Stimulated activated CD8-positive, alpha-beta memory T cell treated with anti-CD3 and anti-CD28 coated beads, Interleukin-2, amount 100 ng/mL, for 1 hour (primary cell): ENCODE results near the gene FAM111B.

Source experiments
- DNase-seq, 2 donors: peaks; one replicate each; pipeline ENCODE4 v3.0.0-alpha.2; 2020; ENCODE audit warnings: low read depth in 2 of 2

The FAM111B gene

DNA sequence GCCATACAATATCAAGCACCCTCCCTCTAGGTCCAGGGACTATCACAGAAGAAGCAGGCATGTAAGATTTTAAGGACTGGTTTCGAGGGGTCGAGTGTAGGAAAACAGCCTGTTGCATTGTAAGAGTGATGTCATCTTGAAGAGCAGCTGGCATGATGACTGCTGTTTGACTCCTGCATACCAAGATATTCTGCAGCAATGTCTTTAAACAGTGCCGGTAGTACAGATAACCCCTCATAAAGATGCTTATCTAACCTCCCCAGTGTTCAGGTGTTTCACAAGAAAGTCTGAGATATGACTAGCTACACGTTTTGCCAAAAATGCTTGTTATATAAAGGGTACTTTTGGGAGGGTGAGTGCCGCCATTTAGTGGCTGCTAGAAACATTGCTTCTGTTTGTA lies 47.6 kb downstream of the FAM111B start:
- no peak for DNase-seq

DNA sequence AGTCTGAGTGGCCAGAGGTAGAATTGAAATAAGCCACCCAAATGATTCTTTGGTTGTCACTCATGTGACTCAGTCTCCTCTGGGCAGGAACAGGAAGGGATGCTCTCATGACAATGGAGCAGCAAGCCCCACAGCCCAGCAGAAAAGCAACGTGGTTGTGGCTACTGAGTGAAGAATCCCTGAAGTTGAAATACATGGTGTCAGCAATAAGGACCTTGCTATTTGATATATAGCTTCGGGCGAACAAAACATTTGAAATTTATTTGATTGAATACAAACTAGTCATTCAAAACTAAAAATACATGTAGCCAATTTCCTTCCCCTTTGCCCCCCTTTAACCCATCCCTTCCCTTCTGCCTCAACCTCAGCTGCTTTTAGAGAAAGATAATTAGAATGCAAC lies 50.4 kb downstream of the FAM111B start:
- no peak for DNase-seq

DNA sequence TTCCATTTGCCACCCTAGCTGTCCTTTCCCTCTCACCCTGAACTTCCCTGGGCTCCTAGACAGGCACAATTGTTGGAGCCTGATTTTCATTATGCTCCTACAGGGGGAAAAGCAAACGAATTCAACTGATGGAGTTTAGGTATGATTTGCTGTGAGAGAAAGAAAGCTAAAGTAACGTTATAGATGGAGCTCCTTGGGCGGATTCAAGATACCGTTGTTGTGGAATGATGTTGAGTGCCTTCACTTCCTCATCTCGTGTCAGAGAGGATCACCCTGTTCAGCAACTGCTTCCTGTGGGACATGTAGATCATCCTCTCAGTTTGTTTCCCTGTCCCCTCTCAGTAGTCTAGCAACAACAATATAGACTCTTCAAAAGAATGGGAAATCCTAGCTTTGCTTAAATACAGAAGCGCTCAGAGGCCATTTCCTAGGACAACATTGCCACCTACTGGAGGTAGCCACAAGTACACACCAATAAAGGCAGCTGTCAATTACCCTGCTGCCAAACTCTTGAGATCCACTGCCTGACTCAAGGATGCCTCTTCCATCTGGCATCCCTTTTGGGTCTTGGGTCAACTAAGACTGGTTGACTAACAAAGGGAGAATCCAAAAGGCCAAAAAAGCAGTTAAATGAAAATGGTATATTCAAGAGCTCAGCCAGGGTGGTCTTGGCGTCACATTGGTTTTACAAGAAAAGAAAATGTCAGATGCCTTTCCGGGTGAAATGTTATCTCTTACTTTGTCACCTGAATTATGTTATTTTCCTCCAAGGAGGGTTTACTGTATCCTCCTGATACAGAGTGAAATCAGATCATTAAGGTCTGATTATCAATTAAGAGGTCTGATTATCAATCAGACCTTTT lies 51.4 kb downstream of the FAM111B start:
- DNase-seq, result peak; percentile 18 to 39

DNA sequence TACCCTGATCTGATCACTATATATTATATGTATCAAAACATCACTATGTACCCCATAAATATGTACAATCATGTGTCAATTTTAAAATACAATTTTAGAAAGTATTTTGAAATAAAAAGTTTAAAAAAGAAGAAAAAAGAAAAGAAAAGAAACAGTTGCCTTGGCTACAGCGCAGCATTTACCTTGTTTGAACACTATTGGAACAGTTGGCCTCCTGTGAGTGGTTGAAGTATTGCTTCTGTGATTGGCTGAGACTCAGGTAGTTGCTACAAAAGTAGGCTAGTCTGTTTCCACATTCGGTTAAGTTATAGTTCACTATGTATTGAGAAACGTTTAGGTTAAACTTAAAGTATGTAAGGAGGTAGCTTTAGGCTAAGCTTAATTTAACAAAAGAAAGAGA lies 57.0 kb downstream of the FAM111B start:
- no peak for DNase-seq

- peak; percentile 72 to 80 for DNase-seq
Measured at GRCh38 chr11:59171508-59172322, 64.7 kb downstream of the FAM111B start, which contains the start of gene DTX4. DTX4 (plus strand) TSS chr11:59172132; CDS start chr11:59172596, 464 bp downstream.

GRCh38 chr11:59172345-59173079 lies 65.5 kb downstream of the FAM111B start:
- DNase-seq, result no peak

- DNase-seq, result no peak
Measured at GRCh38 chr11:59173080-59173963, 66.3 kb downstream of the FAM111B start.

DNA sequence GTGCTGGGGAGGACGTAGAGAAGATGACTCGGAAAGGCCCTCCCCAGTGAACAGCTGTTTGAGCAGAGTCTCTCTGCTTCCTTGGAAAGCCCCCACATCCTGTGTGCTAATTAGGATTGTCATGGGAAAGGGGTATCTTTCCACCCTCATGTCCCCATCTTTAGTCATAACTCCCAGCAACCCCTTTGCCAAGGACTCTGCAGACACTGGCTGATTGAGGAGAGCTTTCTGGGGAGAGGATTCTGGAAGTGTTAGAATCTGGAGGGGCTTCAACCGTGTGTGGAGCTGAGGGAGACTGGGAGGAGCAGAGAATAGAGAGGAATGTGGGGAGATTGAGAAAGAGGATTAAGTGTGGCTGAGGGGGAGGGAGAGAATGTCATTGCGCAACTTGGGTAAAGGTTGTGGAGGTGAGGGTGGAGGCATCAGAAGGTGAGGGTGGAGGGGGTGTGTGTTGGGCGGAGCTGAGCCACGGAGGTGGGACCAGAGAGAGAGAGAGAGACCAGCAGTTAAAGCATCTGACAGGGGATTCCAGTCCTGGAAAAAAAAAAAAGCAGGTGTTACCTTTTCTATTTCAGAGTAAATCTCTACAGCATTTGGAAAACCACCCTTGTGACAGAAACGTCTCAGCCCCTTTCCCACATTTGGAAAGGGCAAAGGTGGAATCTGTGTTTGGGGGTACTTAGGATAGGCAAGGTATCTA lies 67.1 kb downstream of the FAM111B start:
- no peak for DNase-seq

- DNase-seq, result no peak
Measured at GRCh38 chr11:59174664-59175033, 67.6 kb downstream of the FAM111B start.

GRCh38 chr11:59175091-59175501 lies 68.1 kb downstream of the FAM111B start:
- DNase-seq, result no peak

DNA sequence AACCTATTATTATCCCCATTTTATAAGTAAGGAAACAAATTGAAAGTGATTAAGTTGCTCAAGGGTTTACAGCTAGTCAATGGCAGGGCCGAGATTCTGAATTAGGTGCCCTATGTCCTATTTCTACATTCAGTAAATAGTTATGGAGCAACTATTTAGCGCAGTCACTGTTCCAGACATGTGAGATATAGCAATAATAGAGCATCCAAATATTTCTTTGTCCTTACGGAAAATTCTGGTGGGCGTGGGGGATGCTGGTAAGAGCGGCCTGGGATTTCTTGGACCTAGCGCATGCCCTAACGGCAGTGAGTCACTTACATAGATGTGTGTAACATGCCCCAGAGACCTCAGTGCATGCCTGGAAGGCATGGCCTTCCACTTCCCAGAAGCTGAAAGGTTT lies 69.3 kb downstream of the FAM111B start:
- DNase-seq, result no peak
